Measurements from ENCODE around the gene WDR7. TPM values are rescaled to one million over a fixed set of nuclear protein-coding genes. Genes with fewer than 3 reads are reported as not detected.
A peak's percentile ranks its signal among the peaks of the same experiment; 100 is the strongest.

The WDR7 gene
- total RNA-seq, 1 experiment from 2014 or later, result 11.5 TPM

GRCh38 chr18:56995579-56996188 is 344.5 kb downstream of the WDR7 start:
- ATAC-seq (no peak), DNase-seq (ENCODE audit: low read depth, low spot score) (no peak)
- Histone ChIP-seq H3K79me2 (ENCODE audit: insufficient read depth, low read length) (no peaks in the 10 kb centered on the region), H3K4me1 (ENCODE audit: control insufficient read depth in 1 of 2, insufficient read depth in 2 of 2, low read length in 2 of 2) (no peaks in the 10 kb centered on the region), H3K4me3 (replicated peaks in 1 of 2; ENCODE audit: low read depth in 1 of 2, low read length in 2 of 2) (no peak overlapping the region), H3K9ac (ENCODE audit: low read length) (no peak overlapping the region), H3K27ac (ENCODE audit: low read depth, low read length) (no peak overlapping the region), H3K9me2 (ENCODE audit: insufficient read depth) (no peaks in the 10 kb centered on the region), H4K20me1 (ENCODE audit: insufficient read depth) (no peaks in the 10 kb centered on the region), H3K27me3 (ENCODE audit: insufficient read depth, low read length) (no peaks in the 10 kb centered on the region), H2AFZ (ENCODE audit: low read depth, low read length, poor library complexity, severe bottlenecking) (no peak overlapping the region), H3K9me3 (ENCODE audit: control insufficient read depth in 1 of 2, insufficient read depth in 1 of 2, low read depth in 1 of 2, low read length in 2 of 2) (no peaks in the 10 kb centered on the region), H3K36me3 (ENCODE audit: control insufficient read depth in 1 of 2, insufficient read depth in 2 of 2, low read length in 2 of 2) (no peaks in the 10 kb centered on the region), H3K4me2 (ENCODE audit: low read length) (no peak overlapping the region)
- peak; percentile 16; the same call in 1 of the 2 replicates for TF ChIP-seq RAD21 (IDR thresholded peaks at IDR 0.05; ENCODE audit: low read depth)
- TF ChIP-seq SP1 (IDR thresholded peaks at IDR 0.05; ENCODE audit: low read depth), result no peak
- ChIA-PET POLR2A (no interaction called here), CTCF (no interaction called here), RAD21 (ENCODE audit: low non-redundant PET in 1 of 2, low total read pairs in 2 of 2, uncharacterized antibody in 2 of 2, unreplicated experiment in 2 of 2) (no interaction called here)
- intact Hi-C loops (cut with micrococcal nuclease), result no loop called here
- BruUV-seq (replicated peaks), result no TSS peak

DNA sequence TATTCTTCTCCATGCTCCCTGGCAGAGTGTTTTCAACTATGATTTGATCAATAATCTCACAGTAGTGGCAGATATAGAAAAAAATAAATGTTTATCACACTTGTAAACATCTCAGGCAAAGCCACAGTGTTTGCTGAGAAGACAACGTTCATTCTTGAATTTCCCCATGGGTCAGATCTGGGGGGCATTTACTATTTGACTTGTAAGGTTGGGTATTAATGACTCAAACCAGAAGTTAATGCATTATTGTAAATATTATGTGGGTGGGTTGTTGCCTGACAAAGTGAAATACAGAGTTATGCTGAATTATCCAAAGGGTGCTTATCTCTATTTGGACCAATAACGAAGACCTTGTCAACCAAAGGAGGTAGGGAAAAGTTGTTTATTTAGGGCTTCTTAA is 346.0 kb downstream of the WDR7 start:
- Histone ChIP-seq H3K4me3 (replicated peaks in 1 of 2; ENCODE audit: low read depth in 1 of 2, low read length in 2 of 2) (no peak overlapping the region), H3K27me3 (ENCODE audit: insufficient read depth, low read length) (no peaks in the 10 kb centered on the region), H3K9me2 (ENCODE audit: insufficient read depth) (no peaks in the 10 kb centered on the region), H3K36me3 (ENCODE audit: control insufficient read depth in 1 of 2, insufficient read depth in 2 of 2, low read length in 2 of 2) (no peaks in the 10 kb centered on the region), H3K9ac (ENCODE audit: low read length) (no peak overlapping the region), H3K4me2 (ENCODE audit: low read length) (no peak overlapping the region), H3K4me1 (ENCODE audit: control insufficient read depth in 1 of 2, insufficient read depth in 2 of 2, low read length in 2 of 2) (no peaks in the 10 kb centered on the region), H2AFZ (ENCODE audit: low read depth, low read length, poor library complexity, severe bottlenecking) (no peak overlapping the region), H4K20me1 (ENCODE audit: insufficient read depth) (no peaks in the 10 kb centered on the region), H3K79me2 (ENCODE audit: insufficient read depth, low read length) (no peaks in the 10 kb centered on the region), H3K9me3 (ENCODE audit: control insufficient read depth in 1 of 2, insufficient read depth in 1 of 2, low read depth in 1 of 2, low read length in 2 of 2) (no peaks in the 10 kb centered on the region), H3K27ac (ENCODE audit: low read depth, low read length) (no peak overlapping the region)
- DNase-seq (ENCODE audit: low read depth, low spot score) (no peak), ATAC-seq (no peak)
- ChIA-PET RAD21 (ENCODE audit: low non-redundant PET in 1 of 2, low total read pairs in 2 of 2, uncharacterized antibody in 2 of 2, unreplicated experiment in 2 of 2) (no interaction called here), POLR2A (no interaction called here), CTCF (no interaction called here)
- BruUV-seq (replicated peaks), result no TSS peak
- intact Hi-C loops (cut with micrococcal nuclease), result no loop called here
- TF ChIP-seq ELF1 (IDR thresholded peaks at IDR 0.05; ENCODE audit: borderline replicate concordance, low read depth) (no peak), SIN3A (IDR thresholded peaks at IDR 0.05; ENCODE audit: low read depth) (no peak), ZFX (IDR thresholded peaks at IDR 0.05) (no peak), CBX3 (IDR thresholded peaks at IDR 0.05; ENCODE audit: low read depth) (no peak), JUND (IDR thresholded peaks at IDR 0.05) (no peak), TCF7L2 (IDR thresholded peaks at IDR 0.05; ENCODE audit: borderline replicate concordance, extremely low read depth, insufficient read depth, insufficient read length) (no peak), CTCF (IDR thresholded peaks at IDR 0.05 in 2 of 3, conservative IDR thresholded peaks at IDR 0.05 in 1 of 3; ENCODE audit: borderline replicate concordance in 1 of 3, insufficient read depth in 1 of 3, low read depth in 2 of 3, low read length in 2 of 3) (no peak), CEBPB (IDR thresholded peaks at IDR 0.05; ENCODE audit: low read depth) (no peak), EZH2phosphoT487 (IDR thresholded peaks at IDR 0.05; ENCODE audit: borderline replicate concordance) (no peak), YY1 (IDR thresholded peaks at IDR 0.05; ENCODE audit: extremely low read depth, insufficient replicate concordance, low read depth, low read length) (no peak), EGR1 (IDR thresholded peaks at IDR 0.05; ENCODE audit: low read depth) (no peak), ZNF274 (IDR thresholded peaks at IDR 0.05; ENCODE audit: low read depth, low read length) (no peak), SP1 (IDR thresholded peaks at IDR 0.05; ENCODE audit: low read depth) (no peak), EZH2 (IDR thresholded peaks at IDR 0.05) (no peak)
- TF ChIP-seq, protein P1, sequence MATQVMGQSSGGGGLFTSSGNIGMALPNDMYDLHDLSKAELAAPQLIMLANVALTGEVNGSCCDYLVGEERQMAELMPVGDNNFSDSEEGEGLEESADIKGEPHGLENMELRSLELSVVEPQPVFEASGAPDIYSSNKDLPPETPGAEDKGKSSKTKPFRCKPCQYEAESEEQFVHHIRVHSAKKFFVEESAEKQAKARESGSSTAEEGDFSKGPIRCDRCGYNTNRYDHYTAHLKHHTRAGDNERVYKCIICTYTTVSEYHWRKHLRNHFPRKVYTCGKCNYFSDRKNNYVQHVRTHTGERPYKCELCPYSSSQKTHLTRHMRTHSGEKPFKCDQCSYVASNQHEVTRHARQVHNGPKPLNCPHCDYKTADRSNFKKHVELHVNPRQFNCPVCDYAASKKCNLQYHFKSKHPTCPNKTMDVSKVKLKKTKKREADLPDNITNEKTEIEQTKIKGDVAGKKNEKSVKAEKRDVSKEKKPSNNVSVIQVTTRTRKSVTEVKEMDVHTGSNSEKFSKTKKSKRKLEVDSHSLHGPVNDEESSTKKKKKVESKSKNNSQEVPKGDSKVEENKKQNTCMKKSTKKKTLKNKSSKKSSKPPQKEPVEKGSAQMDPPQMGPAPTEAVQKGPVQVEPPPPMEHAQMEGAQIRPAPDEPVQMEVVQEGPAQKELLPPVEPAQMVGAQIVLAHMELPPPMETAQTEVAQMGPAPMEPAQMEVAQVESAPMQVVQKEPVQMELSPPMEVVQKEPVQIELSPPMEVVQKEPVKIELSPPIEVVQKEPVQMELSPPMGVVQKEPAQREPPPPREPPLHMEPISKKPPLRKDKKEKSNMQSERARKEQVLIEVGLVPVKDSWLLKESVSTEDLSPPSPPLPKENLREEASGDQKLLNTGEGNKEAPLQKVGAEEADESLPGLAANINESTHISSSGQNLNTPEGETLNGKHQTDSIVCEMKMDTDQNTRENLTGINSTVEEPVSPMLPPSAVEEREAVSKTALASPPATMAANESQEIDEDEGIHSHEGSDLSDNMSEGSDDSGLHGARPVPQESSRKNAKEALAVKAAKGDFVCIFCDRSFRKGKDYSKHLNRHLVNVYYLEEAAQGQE (IDR thresholded peaks at IDR 0.05; ENCODE audit: low read depth), result no peak
